ENCODE data around the gene INPP5D.

GRCh38 chr2:233174137-233174536 lies 114.0 kb downstream of the INPP5D start:
- TF ChIP-seq EZH2phosphoT487 (conservative IDR thresholded peaks at IDR 0.05; ENCODE audit: low read length): no peak
- TF ChIP-seq, protein P1, sequence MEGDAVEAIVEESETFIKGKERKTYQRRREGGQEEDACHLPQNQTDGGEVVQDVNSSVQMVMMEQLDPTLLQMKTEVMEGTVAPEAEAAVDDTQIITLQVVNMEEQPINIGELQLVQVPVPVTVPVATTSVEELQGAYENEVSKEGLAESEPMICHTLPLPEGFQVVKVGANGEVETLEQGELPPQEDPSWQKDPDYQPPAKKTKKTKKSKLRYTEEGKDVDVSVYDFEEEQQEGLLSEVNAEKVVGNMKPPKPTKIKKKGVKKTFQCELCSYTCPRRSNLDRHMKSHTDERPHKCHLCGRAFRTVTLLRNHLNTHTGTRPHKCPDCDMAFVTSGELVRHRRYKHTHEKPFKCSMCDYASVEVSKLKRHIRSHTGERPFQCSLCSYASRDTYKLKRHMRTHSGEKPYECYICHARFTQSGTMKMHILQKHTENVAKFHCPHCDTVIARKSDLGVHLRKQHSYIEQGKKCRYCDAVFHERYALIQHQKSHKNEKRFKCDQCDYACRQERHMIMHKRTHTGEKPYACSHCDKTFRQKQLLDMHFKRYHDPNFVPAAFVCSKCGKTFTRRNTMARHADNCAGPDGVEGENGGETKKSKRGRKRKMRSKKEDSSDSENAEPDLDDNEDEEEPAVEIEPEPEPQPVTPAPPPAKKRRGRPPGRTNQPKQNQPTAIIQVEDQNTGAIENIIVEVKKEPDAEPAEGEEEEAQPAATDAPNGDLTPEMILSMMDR (IDR thresholded peaks at IDR 0.05; ENCODE audit: insufficient read depth, low read length, poor library complexity, severe bottlenecking): no peak

Data from SU-DHL-6 (cell line).